Mucosa of rectum (tissue), 2 donors: ENCODE results near the gene BMP6.

Experiments
- H3K27ac ChIP-seq, 2 donors: one replicate each; pipeline ENCODE4 v1.7.0; 2013; ENCODE audit warnings: inconsistent platforms in 2 of 2, low read depth in 2 of 2, low read length in 2 of 2
- H3K27me3 ChIP-seq, 2 donors: one replicate each; pipeline ENCODE4 v1.7.0; 2013; ENCODE audit warnings: low read length in 2 of 2; ENCODE audit not compliant: control insufficient read depth in 2 of 2, insufficient read depth in 2 of 2
- H3K36me3 ChIP-seq, 2 donors: one replicate each; pipeline ENCODE4 v1.7.0; 2013; ENCODE audit warnings: low read length in 2 of 2; ENCODE audit not compliant: control insufficient read depth in 2 of 2, insufficient read depth in 2 of 2
- H3K4me1 ChIP-seq, 2 donors: one replicate each; pipeline ENCODE4 v1.7.0; 2013; ENCODE audit warnings: low read length in 2 of 2, mild to moderate bottlenecking in 1 of 2; ENCODE audit not compliant: control insufficient read depth in 2 of 2, insufficient read depth in 2 of 2
- H3K4me3 ChIP-seq, 2 donors: one replicate each; pipeline ENCODE4 v1.7.0; 2013; ENCODE audit warnings: low read length in 2 of 2
- H3K9ac ChIP-seq, 2 donors: one replicate each; pipeline ENCODE4 v1.7.0; 2013; ENCODE audit warnings: low read length in 2 of 2, low read depth in 1 of 2, mild to moderate bottlenecking in 1 of 2
- H3K9me3 ChIP-seq, 2 donors: one replicate each; pipeline ENCODE4 v1.7.0; 2013; ENCODE audit warnings: low read length in 2 of 2; ENCODE audit not compliant: control insufficient read depth in 2 of 2
- donor health status: healthy.
- donor health status: Normal muscosa, but diverticular disease.

Gene BMP6

DNA sequence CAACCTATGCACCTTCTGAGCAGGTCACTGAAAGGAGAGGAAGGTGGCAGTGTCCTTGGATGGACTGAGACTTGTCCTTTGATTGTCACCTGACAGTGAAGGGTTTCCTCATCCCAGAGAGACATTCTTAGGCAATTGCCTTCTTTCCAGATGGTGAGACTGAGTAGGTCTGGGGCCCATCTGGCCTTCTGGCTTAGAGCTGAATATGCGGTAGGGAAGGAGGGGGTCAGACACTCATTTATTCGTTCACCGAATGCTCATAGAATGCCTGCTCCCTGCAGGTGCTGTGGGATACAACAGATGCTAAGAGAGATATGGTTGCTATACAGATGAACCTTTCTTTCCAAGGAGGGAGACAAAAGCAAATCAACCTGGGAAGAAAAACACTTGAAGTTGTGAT is 76.8 kb downstream of the BMP6 start:
- no peak overlapping the region for H3K9ac ChIP-seq
- peaks cover 0 to 3% of the 10 kb centered on the region in 2 donors for H3K27me3 ChIP-seq
- H3K4me1 ChIP-seq, result no peaks in the 10 kb centered on the region
- H3K4me3 ChIP-seq, result no peak overlapping the region
- H3K27ac ChIP-seq, result no peak overlapping the region
- H3K9me3 ChIP-seq, result no peaks in the 10 kb centered on the region
- H3K36me3 ChIP-seq, result no peaks in the 10 kb centered on the region

DNA sequence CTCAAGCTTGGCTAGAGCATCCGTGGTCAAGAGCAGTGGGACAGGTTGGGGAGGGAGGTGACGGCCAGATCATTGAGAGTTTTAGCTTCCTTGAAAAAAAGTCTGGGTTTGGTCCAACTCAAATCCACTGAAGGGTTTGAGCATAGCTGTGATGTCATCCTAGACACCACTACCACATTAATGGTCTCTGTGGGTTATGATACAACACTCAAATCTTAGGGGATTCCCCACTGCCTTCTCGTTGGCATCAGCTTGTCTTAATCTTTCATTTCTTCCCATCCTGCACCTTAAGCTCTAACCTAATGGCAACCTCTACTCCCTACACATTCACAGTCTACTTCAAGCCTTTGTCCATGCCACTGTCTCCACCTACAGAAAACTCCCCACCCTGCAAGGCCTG is 77.3 kb downstream of the BMP6 start:
- Histone ChIP-seq H3K4me1 (no peaks in the 10 kb centered on the region), H3K36me3 (no peaks in the 10 kb centered on the region), H3K4me3 (no peak overlapping the region), H3K27ac (no peak overlapping the region), H3K27me3 (peaks cover 0 to 3% of the 10 kb centered on the region in 2 donors), H3K9me3 (no peaks in the 10 kb centered on the region), H3K9ac (no peak overlapping the region)

- no peaks in the 10 kb centered on the region for H3K4me1 ChIP-seq
- H3K4me3 ChIP-seq, result no peak overlapping the region
- no peak overlapping the region for H3K9ac ChIP-seq
- H3K9me3 ChIP-seq, result no peaks in the 10 kb centered on the region
- H3K27me3 ChIP-seq, result peaks cover 0 to 3% of the 10 kb centered on the region in 2 donors
- H3K27ac ChIP-seq, result no peak overlapping the region
- no peaks in the 10 kb centered on the region for H3K36me3 ChIP-seq
Observed at GRCh38 chr6:7805078-7805849, 79.4 kb downstream of the BMP6 start.

- H3K4me1 ChIP-seq, result no peaks in the 10 kb centered on the region
- no peak overlapping the region for H3K4me3 ChIP-seq
- peaks cover 0 to 3% of the 10 kb centered on the region in 2 donors for H3K27me3 ChIP-seq
- H3K36me3 ChIP-seq, result no peaks in the 10 kb centered on the region
- H3K27ac ChIP-seq, result no peak overlapping the region
- no peaks in the 10 kb centered on the region for H3K9me3 ChIP-seq
- no peak overlapping the region for H3K9ac ChIP-seq
Observed at GRCh38 chr6:7805850-7806214, 79.9 kb downstream of the BMP6 start.

DNA sequence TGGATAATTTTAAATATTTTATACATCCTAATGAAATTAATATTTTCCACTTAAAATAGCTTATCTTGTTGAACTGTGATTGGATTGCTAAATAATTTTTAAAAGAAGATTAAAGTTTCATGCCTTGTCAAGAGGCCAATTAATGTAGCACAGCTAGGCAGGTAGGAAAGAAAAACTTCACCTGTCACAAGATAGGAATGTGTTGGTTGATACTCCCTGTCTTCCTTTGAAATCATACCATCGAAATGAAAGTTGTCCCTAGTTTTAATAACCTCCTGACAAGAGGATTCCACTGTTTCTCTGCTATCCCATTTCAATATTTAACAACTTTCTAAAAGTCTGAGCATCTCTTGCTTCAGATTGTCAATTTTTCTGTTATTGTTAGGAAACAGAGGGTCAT is 80.8 kb downstream of the BMP6 start:
- H3K36me3 ChIP-seq, result no peaks in the 10 kb centered on the region
- peaks cover 0 to 3% of the 10 kb centered on the region in 2 donors for H3K27me3 ChIP-seq
- H3K4me3 ChIP-seq, result no peak overlapping the region
- H3K27ac ChIP-seq, result no peak overlapping the region
- H3K9me3 ChIP-seq, result no peaks in the 10 kb centered on the region
- H3K4me1 ChIP-seq, result no peaks in the 10 kb centered on the region
- no peak overlapping the region for H3K9ac ChIP-seq

DNA sequence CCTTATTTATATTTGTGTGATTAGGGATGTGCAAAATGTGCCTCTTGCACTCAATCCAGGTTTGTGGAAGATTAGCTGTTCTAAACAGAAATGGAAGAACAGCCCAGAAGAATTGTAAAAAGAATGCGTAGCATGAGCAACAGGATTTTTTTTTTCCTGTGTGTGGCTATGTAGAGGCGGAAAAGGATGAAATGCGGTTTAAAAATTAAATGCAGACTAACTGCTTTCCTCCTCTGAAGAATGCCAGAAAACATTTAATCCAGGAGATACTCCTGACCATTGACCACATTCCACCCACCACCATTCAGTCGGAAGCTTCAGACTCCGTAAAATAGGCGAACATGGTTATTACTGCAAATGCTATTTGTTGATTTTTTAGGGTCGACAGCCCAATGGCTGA is 83.4 kb downstream of the BMP6 start:
- Histone ChIP-seq H3K4me3 (no peak overlapping the region), H3K9ac (no peak overlapping the region), H3K27ac (no peak overlapping the region), H3K27me3 (peaks cover 0 to 3% of the 10 kb centered on the region in 2 donors), H3K4me1 (no peaks in the 10 kb centered on the region), H3K9me3 (no peaks in the 10 kb centered on the region), H3K36me3 (no peaks in the 10 kb centered on the region)

- Histone ChIP-seq H3K27me3 (no peaks in the 10 kb centered on the region), H3K9me3 (no peaks in the 10 kb centered on the region), H3K36me3 (no peaks in the 10 kb centered on the region), H3K9ac (no peak overlapping the region), H3K4me3 (no peak overlapping the region), H3K4me1 (no peaks in the 10 kb centered on the region), H3K27ac (no peak overlapping the region)
Observed at GRCh38 chr6:7811441-7811840, 85.5 kb downstream of the BMP6 start.

GRCh38 chr6:7812623-7813022 is 86.7 kb downstream of the BMP6 start:
- no peaks in the 10 kb centered on the region for H3K36me3 ChIP-seq
- H3K4me3 ChIP-seq, result no peak overlapping the region
- no peaks in the 10 kb centered on the region for H3K4me1 ChIP-seq
- H3K9me3 ChIP-seq, result no peaks in the 10 kb centered on the region
- H3K27ac ChIP-seq, result no peak overlapping the region
- H3K9ac ChIP-seq, result no peak overlapping the region
- H3K27me3 ChIP-seq, result no peaks in the 10 kb centered on the region

GRCh38 chr6:7813193-7813592 is 87.3 kb downstream of the BMP6 start:
- Histone ChIP-seq H3K36me3 (no peaks in the 10 kb centered on the region), H3K27me3 (no peaks in the 10 kb centered on the region), H3K4me3 (no peak overlapping the region), H3K9ac (no peak overlapping the region), H3K27ac (no peak overlapping the region), H3K9me3 (no peaks in the 10 kb centered on the region), H3K4me1 (no peaks in the 10 kb centered on the region)

DNA sequence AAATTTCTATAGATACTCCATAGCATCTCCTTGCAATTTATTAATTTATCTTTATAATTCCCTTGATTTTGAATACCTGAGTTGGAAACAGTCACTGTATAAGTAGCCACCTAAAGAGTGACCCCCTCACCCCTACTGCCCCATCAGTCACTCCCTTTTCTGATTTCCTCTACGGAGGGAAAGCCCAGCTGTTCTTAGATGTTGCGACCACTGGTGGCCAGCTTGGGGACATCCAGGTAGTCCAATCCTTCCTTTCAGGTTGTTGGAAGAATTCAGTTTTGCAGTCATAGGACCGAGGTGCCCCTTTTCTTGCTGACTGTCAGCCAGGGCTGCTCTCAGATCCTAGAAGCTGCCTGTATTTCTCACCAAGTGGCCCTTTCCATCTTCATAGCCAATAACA is 87.8 kb downstream of the BMP6 start:
- H3K4me1 ChIP-seq, result no peaks in the 10 kb centered on the region
- no peaks in the 10 kb centered on the region for H3K36me3 ChIP-seq
- no peak overlapping the region for H3K9ac ChIP-seq
- H3K27ac ChIP-seq, result no peak overlapping the region
- H3K27me3 ChIP-seq, result no peaks in the 10 kb centered on the region
- no peak overlapping the region for H3K4me3 ChIP-seq
- no peaks in the 10 kb centered on the region for H3K9me3 ChIP-seq
